ENCODE data around the gene UBE2H.

DNA sequence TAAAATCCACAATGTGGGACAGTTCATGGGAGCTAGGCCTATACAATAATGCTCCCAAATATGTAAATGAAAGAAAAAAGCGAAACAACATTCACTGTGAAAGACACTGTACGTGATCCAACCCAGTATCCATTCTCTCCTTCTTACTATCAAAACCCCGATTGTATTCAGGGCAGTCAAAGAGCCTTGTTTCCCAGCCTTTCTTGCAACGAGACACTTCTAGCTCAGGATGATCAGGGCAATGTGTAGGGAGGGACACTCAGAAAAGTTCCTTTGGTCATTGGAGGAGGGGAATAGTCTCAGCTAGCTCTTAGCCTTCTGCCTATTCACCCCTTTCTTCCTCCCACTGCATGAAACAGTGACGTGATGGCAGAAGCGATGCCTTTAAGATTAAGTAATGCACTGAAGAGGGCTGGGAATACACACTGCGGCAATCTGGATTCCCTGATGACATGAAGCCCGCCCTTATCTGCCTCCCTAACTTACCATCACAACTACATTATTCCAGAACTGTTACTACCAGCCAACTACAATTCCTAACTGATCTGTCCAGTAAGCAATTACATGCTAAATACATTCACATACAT lies 27.3 kb downstream of the UBE2H start:
- TF ChIP-seq, protein P1, sequence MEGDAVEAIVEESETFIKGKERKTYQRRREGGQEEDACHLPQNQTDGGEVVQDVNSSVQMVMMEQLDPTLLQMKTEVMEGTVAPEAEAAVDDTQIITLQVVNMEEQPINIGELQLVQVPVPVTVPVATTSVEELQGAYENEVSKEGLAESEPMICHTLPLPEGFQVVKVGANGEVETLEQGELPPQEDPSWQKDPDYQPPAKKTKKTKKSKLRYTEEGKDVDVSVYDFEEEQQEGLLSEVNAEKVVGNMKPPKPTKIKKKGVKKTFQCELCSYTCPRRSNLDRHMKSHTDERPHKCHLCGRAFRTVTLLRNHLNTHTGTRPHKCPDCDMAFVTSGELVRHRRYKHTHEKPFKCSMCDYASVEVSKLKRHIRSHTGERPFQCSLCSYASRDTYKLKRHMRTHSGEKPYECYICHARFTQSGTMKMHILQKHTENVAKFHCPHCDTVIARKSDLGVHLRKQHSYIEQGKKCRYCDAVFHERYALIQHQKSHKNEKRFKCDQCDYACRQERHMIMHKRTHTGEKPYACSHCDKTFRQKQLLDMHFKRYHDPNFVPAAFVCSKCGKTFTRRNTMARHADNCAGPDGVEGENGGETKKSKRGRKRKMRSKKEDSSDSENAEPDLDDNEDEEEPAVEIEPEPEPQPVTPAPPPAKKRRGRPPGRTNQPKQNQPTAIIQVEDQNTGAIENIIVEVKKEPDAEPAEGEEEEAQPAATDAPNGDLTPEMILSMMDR (IDR thresholded peaks at IDR 0.05), result no peak
- no peak for TF ChIP-seq POLR2A (IDR thresholded peaks at IDR 0.05)

All from body of pancreas (tissue), 4 donors.